Activated gamma-delta T cell treated with Interleukin-2 at 50 U/mL for 16 hours (primary cell): ENCODE data around the gene SUCLG1.
"Not testable (repeated sequence)": the region's sequence is repeated elsewhere in the genome, so short reads cannot be mapped to it uniquely, and the experiment has no call there.

Source experiments
- DNase-seq: peaks from one replicate; pipeline ENCODE4 v3.0.0-alpha.2; 2020

The SUCLG1 gene

GRCh38 chr2:84459018-84459943 is at the start of gene SUCLG1:
SUCLG1 (minus strand) TSS chr2:84459280; CDS start chr2:84459269, 11 bp downstream.
- peak; percentile 82 for DNase-seq

GRCh38 chr2:84498150-84498799 is 39.2 kb upstream of the SUCLG1 start:
- no peak for DNase-seq

- DNase-seq: no peak
These were observed 38.2 kb upstream of the SUCLG1 start for GRCh38 chr2:84497285-84497684.

GRCh38 chr2:84496386-84496785 is 37.3 kb upstream of the SUCLG1 start:
- no peak for DNase-seq

- peak; percentile 26 for DNase-seq
These were observed 36.6 kb upstream of the SUCLG1 start for GRCh38 chr2:84495539-84496146.

- DNase-seq: no peak
These were observed 35.0 kb upstream of the SUCLG1 start for GRCh38 chr2:84494070-84494469.

- DNase-seq: no peak
These were observed 34.4 kb upstream of the SUCLG1 start for GRCh38 chr2:84493514-84493913.

- no peak for DNase-seq
These were observed 33.5 kb upstream of the SUCLG1 start for GRCh38 chr2:84492571-84492970.

- DNase-seq: no peak
These were observed 32.7 kb upstream of the SUCLG1 start for GRCh38 chr2:84491741-84492140.

GRCh38 chr2:84491256-84491655 is 32.2 kb upstream of the SUCLG1 start:
- DNase-seq: no peak

- no peak for DNase-seq
These were observed 28.4 kb upstream of the SUCLG1 start for GRCh38 chr2:84487298-84487996.

- DNase-seq: no peak
These were observed 27.5 kb upstream of the SUCLG1 start for GRCh38 chr2:84486441-84487115.

- no peak for DNase-seq
These were observed 24.2 kb upstream of the SUCLG1 start for GRCh38 chr2:84483320-84483719.

- no peak for DNase-seq
These were observed 23.5 kb upstream of the SUCLG1 start for GRCh38 chr2:84482603-84483002.

GRCh38 chr2:84481702-84482101 is 22.6 kb upstream of the SUCLG1 start:
- DNase-seq: peak; percentile 11

- no peak for DNase-seq
These were observed 19.8 kb upstream of the SUCLG1 start for GRCh38 chr2:84478867-84479266.

- no peak for DNase-seq
These were observed 18.8 kb upstream of the SUCLG1 start for GRCh38 chr2:84477886-84478285.

GRCh38 chr2:84474176-84474575 is 15.1 kb upstream of the SUCLG1 start:
- DNase-seq: no peak

GRCh38 chr2:84472856-84473565 is 13.9 kb upstream of the SUCLG1 start:
- no peak for DNase-seq

- DNase-seq: not testable (repeated sequence)
These were observed 13.3 kb upstream of the SUCLG1 start for GRCh38 chr2:84472423-84472822.

GRCh38 chr2:84467389-84467788 is 8.3 kb upstream of the SUCLG1 start:
- no peak for DNase-seq

- no peak for DNase-seq
These were observed 2.2 kb upstream of the SUCLG1 start for GRCh38 chr2:84461310-84461709.
